Measurements from ENCODE around the gene CERCAM. TPM values are rescaled to one million over a fixed set of nuclear protein-coding genes. Genes with fewer than 3 reads are reported as not detected.
"Not testable (repeated sequence)": the region's sequence is repeated elsewhere in the genome, so short reads cannot be mapped to it uniquely, and the experiment has no call there.

The CERCAM gene
- total RNA-seq, 1 experiment from 2014 or later, result 24.7 TPM

DNA sequence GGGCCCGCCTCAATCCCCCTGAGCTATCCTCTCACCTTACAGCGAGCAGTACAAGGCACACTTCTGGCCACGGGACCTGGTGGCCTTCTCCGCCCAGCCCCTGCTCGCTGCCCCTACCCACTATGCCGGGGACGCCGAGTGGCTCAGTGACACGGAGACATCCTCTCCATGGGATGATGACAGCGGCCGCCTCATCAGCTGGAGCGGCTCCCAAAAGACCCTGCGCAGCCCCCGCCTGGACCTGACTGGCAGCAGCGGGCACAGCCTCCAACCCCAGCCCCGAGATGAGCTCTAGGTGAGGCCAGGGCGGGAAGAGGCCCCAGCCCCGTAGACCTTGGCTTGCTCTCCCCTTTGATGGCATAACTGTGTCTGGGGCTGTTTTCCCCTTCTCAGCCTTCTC lies 15.0 kb downstream of the CERCAM start:
- Histone ChIP-seq H3K27me3 (replicated peaks) (no peaks in the 10 kb centered on the region), H3K9me3 (replicated peaks) (no peaks in the 10 kb centered on the region), H3K4me3 (no peak overlapping the region), H3K4me1 (replicated peaks) (0 out of 2 replicates have a peak, but pooled peaks cover 3% of the 10 kb centered on the region), H3K36me3 (no peaks in the 10 kb centered on the region), H3K27ac (no peak overlapping the region)
- no peak for DNase-seq (ENCODE audit: low read depth in 1 of 2, low spot score in 2 of 2)

DNA sequence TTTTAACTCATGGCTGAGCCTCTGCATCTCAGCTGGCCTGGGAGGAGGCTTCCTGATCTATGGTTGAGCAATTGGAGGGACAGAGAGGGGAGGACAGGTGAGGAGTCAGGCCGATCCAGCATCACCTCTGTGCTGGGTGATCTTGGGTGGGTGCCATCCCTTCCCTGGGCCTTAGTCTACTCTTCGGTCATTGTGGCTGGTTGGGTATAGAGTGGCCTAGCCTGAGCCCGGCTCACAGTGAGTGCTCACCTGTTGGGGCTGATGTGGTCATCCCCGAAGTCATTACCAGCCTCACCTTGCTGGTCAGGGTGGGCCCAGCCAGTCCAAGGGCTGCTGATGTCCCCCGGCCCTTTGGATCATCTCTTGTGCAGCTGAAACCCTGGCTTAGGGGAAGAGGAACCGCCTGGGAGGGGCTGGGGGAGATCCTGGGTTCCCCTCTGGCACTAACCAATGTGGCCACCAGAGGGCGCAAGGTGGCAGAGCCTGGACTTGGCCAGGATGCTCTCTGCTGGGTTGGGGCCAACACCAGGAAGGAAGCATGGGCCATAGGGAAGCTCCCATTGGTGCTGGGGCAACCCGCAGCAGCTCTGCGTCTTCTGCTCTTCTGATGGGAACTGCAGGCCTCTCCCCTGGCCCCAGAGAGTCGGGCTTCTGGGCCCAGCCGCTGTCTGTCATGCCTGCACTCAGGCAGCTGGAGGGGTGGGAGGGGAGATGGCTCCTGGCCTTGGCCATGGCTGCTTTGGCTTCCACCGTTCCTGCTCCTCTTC lies 17.9 kb downstream of the CERCAM start:
- H3K36me3 ChIP-seq, result no peaks in the 10 kb centered on the region
- H3K9me3 ChIP-seq (replicated peaks), result no peaks in the 10 kb centered on the region
- no peak overlapping the region for H3K4me3 ChIP-seq
- H3K27ac ChIP-seq, result no peak overlapping the region
- peak; percentile 66 to 84 for DNase-seq (ENCODE audit: low read depth in 1 of 2, low spot score in 2 of 2)
- no peaks in the 10 kb centered on the region for H3K27me3 ChIP-seq (replicated peaks)
- H3K4me1 ChIP-seq (replicated peaks), result 0 out of 2 replicates have a peak, but pooled peaks cover 3% of the 10 kb centered on the region

DNA sequence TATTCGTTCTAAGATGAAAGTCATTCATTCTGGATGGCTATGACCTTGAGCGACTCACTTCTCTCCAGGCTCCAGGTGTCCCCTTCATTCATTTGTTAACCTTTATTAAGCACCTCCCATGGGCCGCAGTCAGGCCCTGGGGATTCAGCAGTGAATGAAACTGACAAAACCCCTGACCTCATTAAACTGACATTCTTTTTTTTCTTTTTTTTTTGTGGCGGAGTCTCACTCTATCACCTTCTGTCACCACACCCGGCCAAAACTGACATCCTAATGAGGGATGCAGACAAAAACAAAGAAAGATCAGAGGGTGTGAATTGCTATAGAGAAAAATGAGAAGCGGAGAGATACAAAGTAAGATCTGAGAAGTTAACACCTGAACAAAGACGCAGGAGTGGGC lies 18.6 kb downstream of the CERCAM start:
- no peaks in the 10 kb centered on the region for H3K36me3 ChIP-seq
- no peaks in the 10 kb centered on the region for H3K27me3 ChIP-seq (replicated peaks)
- H3K27ac ChIP-seq, result no peak overlapping the region
- H3K4me1 ChIP-seq (replicated peaks), result 0 out of 2 replicates have a peak, but pooled peaks cover 3% of the 10 kb centered on the region
- H3K9me3 ChIP-seq (replicated peaks), result no peaks in the 10 kb centered on the region
- DNase-seq (ENCODE audit: low read depth in 1 of 2, low spot score in 2 of 2), result no peak
- no peak overlapping the region for H3K4me3 ChIP-seq

DNA sequence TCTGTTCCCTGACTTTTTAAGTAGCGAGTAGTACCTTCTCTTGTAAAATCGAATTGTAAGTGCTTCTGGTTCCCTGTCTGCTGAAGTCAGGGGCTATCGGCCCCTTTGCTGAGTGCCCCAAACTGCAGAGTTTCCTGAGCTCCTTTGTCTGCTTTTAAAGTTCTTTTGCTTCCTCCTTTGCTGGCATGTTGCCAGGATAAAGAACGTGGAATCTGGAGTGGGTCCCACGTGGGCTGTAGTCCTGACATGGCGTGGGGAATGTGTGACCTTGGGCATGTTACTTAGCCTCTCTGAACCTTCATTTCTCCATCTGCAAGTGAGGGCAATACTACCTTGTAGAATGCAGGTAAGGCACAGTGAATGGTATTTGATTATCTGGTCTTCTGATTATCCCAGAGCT lies 21.5 kb downstream of the CERCAM start:
- Histone ChIP-seq H3K27ac (no peak overlapping the region), H3K27me3 (replicated peaks) (no peaks in the 10 kb centered on the region), H3K9me3 (replicated peaks) (no peaks in the 10 kb centered on the region), H3K4me3 (no peak overlapping the region), H3K4me1 (replicated peaks) (0 out of 2 replicates have a peak, but pooled peaks cover 3% of the 10 kb centered on the region), H3K36me3 (no peaks in the 10 kb centered on the region)
- DNase-seq (ENCODE audit: low read depth in 1 of 2, low spot score in 2 of 2), result no peak

DNA sequence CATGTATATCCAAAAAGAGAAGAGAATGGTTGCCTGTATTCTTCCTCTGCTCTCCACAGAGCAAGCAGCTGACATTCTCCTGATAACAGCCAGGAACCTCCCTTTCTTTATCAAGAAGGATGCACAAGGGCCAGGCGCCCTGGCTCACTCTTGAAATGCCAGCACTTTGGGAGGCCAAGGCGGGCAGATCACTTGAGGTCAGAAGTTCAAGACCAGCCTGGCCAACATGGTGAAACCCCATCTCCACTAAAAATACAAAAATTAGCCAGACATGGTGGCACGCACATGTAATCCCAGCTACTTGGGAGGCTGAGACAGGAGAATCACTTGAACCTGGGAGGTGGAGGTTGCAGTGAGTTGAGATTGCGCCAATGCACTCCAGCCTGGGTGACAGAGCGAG lies 25.8 kb downstream of the CERCAM start:
- H3K27ac ChIP-seq; H3K9me3 ChIP-seq (replicated peaks); H3K27me3 ChIP-seq (replicated peaks); H3K4me3 ChIP-seq; H3K36me3 ChIP-seq; H3K4me1 ChIP-seq (replicated peaks); DNase-seq (ENCODE audit: low read depth in 1 of 2, low spot score in 2 of 2): not testable (repeated sequence)

DNA sequence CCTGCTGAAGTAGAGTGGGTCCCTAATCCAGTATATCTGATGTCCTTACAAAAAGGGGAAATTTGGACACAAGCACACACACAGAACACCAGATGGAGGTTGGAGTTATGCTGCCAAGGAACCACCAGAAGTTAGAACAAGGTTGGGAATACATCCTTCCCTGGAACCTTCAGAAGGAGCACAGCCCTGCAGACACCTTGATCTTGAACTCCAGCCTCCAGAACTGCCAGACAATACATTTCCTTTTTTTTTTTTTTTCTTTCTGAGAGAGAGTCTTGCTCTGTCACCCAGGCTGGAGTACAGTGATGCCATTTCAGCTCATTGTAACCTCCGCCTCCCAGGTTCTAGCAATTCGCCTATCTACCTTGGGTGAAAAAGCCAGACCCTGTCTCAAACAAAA lies 28.1 kb downstream of the CERCAM start:
- no peak overlapping the region for H3K27ac ChIP-seq
- no peaks in the 10 kb centered on the region; the same call in 1 of the 2 replicates for H3K9me3 ChIP-seq (replicated peaks)
- DNase-seq (ENCODE audit: low read depth in 1 of 2, low spot score in 2 of 2), result no peak
- no peak overlapping the region for H3K4me3 ChIP-seq
- H3K27me3 ChIP-seq (replicated peaks), result no peaks in the 10 kb centered on the region
- no peaks in the 10 kb centered on the region for H3K4me1 ChIP-seq (replicated peaks)
- H3K36me3 ChIP-seq, result no peaks in the 10 kb centered on the region

DNA sequence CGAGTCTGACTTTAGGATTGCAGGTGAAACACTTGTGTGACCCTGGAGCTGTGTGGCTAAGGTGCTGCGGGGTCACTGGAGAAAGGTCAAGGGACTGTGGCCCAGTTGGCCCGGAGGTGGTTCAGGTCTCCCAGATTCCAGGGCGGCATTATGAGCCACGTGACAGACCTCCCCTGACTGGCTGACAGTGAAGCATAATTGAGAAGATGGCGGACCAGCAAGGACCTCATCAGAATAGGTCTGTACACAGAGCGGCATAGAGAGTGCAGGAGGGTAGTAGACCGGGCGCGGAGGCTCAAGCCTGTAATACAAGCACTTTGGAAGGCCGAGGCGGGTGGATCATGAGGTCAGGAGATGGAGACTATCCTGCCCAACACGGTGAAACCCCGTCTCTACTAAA lies 34.3 kb downstream of the CERCAM start:
- H3K4me1 ChIP-seq (replicated peaks), result peaks cover 10% of the 10 kb centered on the region
- no peaks in the 10 kb centered on the region for H3K9me3 ChIP-seq (replicated peaks)
- no peak overlapping the region for H3K27ac ChIP-seq
- H3K27me3 ChIP-seq (replicated peaks), result no peaks in the 10 kb centered on the region
- no peak for DNase-seq (ENCODE audit: low read depth in 1 of 2, low spot score in 2 of 2)
- peaks cover 26% of the 10 kb centered on the region for H3K36me3 ChIP-seq
- no peak overlapping the region for H3K4me3 ChIP-seq

DNA sequence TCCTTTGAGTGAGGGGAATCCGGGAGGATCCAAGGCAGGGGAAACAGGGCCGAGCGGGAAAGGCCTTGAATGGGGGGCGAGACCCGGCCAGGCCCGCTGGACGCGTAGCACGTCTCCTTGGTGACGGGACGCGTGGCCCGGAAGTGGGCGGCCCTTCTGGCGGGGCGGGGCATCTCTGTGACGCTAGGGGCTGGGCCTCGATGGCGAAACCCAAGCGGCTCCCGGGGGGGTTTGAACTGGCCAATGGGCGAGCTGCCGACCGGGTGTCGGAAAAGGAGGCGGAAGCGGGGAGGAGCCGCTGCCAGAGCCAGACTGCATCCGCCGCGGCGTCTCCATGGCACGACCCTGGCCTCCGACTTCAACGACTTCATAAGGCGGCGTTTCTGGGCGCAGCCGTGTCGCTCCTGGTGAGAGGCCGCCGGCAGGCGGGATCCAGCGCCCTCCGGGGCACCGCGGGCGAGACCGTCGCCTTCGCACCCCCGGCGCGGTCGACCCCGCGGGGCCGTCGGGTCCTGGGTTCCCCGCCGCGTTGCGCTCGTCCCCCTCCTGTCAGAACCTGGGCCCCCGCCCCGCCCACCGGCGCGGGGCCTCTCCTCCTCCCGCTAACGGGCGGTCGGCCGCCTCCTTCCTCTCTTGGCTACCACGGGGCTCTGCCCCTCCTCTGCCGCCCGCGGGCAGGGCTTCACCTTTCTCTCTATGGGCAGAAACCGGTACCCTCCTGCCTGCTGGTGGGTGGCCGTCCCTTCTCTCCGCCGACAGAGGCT lies 35.4 kb downstream of the CERCAM start, which contains the start of gene ODF2:
Gene ODF2, plus strand, starts transcription at position 158 of the 764 bp plus-strand sequence. Its CDS starts 86 bp downstream, at position 244.
- Histone ChIP-seq H3K9me3 (replicated peaks) (no peaks in the 10 kb centered on the region), H3K4me3 (peak within 1 kb of the TSS; percentile 78), H3K36me3 (peaks cover 37% of the 10 kb centered on the region), H3K27ac (peak within 1 kb of the TSS; percentile 65), H3K4me1 (replicated peaks) (peaks cover 10% of the 10 kb centered on the region), H3K27me3 (replicated peaks) (no peaks in the 10 kb centered on the region)
- DNase-seq (ENCODE audit: low read depth in 1 of 2, low spot score in 2 of 2), result peak; percentile 94 to 98

DNA sequence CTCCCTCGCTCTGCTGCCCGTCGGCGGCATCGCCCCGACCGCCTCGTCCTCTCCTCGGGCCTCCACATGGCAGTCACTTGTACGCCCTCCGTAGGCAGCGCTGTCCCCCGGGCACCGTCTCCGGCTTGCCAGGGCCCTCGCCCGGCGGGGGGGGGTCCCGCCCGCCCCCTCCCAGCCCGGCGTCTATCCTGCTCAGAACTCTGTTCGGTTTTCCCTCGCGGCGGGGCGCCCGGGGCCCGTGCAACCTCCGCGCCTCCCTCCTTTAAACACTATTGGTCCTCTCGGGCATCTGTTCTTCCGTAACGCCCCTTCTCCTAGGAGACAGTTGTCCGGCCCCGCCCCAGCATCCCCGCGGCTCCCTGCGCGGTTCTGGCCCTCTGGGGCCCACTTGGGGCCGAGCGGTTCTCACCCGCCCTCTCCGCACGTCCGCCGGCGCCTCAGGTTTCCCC lies 36.0 kb downstream of the CERCAM start:
- peak; percentile 73 to 79 for DNase-seq (ENCODE audit: low read depth in 1 of 2, low spot score in 2 of 2)
- Histone ChIP-seq H3K4me3 (peak overlapping the region; percentile 78), H3K9me3 (replicated peaks) (no peaks in the 10 kb centered on the region), H3K36me3 (peaks cover 43% of the 10 kb centered on the region), H3K4me1 (replicated peaks) (peaks cover 10% of the 10 kb centered on the region), H3K27me3 (replicated peaks) (no peaks in the 10 kb centered on the region), H3K27ac (peak overlapping the region; percentile 65)

DNA sequence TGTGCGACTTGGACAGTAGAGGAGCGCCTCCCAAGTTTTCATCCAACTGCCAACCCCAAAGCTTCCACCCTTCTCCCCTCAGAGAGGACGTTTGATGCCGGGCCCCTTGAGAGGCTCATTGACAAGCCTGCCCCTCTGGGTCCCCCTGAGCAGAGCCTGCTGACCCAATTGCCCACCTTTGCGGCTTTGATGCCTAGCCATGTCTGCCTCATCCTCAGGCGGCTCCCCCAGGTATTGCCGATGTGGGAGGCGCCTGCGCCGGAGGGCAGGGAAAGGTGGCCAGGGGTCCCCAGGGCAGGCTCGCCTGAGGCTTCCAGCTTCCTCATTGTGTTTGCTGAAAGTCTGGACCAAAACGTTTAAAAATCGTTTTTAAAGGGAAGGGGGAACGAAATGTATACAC lies 36.5 kb downstream of the CERCAM start:
- Histone ChIP-seq H3K36me3 (peaks cover 48% of the 10 kb centered on the region), H3K9me3 (replicated peaks) (no peaks in the 10 kb centered on the region), H3K27ac (peak overlapping the region; percentile 65; the same call in 1 of the 2 replicates), H3K4me3 (peak overlapping the region; percentile 78), H3K27me3 (replicated peaks) (no peaks in the 10 kb centered on the region), H3K4me1 (replicated peaks) (peaks cover 10% of the 10 kb centered on the region)
- DNase-seq (ENCODE audit: low read depth in 1 of 2, low spot score in 2 of 2), result no peak

DNA sequence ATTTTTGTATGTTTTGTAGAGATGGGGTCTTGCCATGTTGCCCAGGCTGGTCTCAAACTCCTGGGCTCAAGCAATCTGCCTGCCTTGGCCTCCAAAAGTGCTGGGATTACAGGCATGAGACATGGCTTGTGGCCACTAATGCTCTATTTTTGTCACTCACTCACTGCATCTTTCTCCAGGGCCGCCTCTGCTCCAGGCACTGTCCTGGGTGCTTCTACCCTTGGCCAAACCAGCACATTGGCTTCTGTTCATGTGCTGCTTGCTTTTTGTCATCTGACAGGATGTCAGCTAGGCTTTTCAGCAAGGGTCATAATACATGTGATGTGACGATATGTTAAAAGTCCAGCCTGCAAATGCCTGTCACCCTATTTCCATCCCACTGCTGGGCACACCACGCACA lies 38.4 kb downstream of the CERCAM start:
- Histone ChIP-seq H3K27me3 (replicated peaks) (no peaks in the 10 kb centered on the region), H3K4me1 (replicated peaks) (peaks cover 10% of the 10 kb centered on the region), H3K36me3 (peaks cover 64% of the 10 kb centered on the region), H3K4me3 (no peak overlapping the region), H3K27ac (no peak overlapping the region), H3K9me3 (replicated peaks) (no peaks in the 10 kb centered on the region)
- DNase-seq (ENCODE audit: low read depth in 1 of 2, low spot score in 2 of 2), result no peak

DNA sequence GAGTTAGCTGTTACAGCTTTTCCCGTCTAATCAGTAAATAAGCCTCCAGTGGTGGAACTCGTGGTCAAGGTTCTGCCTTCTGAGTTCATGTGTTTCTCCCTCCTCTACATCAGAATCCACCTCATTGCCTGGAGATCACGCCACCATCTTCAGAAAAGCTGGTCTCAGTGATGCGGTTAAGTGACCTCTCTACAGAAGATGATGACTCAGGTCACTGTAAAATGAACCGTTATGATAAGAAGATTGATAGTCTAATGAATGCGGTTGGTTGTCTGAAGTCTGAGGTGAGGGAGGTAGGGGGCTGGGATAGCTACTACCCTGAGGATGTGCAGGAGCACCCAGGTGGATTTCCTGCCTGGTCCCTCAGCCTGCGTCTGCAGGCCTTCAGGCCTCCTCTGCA lies 48.4 kb downstream of the CERCAM start:
- no peaks in the 10 kb centered on the region for H3K9me3 ChIP-seq (replicated peaks)
- peaks cover 43% of the 10 kb centered on the region for H3K36me3 ChIP-seq
- no peak for DNase-seq (ENCODE audit: low read depth in 1 of 2, low spot score in 2 of 2)
- no peaks in the 10 kb centered on the region for H3K27me3 ChIP-seq (replicated peaks)
- H3K27ac ChIP-seq, result no peak overlapping the region
- H3K4me1 ChIP-seq (replicated peaks), result no peaks in the 10 kb centered on the region
- H3K4me3 ChIP-seq, result no peak overlapping the region

DNA sequence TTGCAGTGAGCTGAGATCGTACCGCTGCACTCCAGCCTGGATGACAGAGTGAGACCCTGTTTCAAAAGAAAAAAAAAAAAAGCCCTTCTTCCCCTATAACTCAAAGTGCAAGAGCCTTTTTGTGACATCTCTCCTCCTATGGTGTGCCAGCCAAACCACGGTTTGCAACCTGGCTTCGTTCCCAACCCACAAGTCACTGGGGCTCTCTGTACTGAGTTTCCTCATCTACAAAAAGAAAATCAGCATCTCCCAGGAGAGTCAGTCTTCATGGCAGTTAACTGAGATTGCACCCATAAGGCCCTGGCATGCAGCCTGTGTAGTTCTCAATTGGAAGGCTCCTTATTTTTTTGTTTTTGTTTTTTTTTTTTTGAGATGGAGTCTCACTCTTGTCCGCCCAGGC lies 49.9 kb downstream of the CERCAM start:
- Histone ChIP-seq H3K9me3 (replicated peaks) (no peaks in the 10 kb centered on the region), H3K4me1 (replicated peaks) (no peaks in the 10 kb centered on the region), H3K4me3 (no peak overlapping the region), H3K27me3 (replicated peaks) (no peaks in the 10 kb centered on the region), H3K36me3 (peaks cover 44% of the 10 kb centered on the region), H3K27ac (no peak overlapping the region)
- DNase-seq (ENCODE audit: low read depth in 1 of 2, low spot score in 2 of 2), result no peak

DNA sequence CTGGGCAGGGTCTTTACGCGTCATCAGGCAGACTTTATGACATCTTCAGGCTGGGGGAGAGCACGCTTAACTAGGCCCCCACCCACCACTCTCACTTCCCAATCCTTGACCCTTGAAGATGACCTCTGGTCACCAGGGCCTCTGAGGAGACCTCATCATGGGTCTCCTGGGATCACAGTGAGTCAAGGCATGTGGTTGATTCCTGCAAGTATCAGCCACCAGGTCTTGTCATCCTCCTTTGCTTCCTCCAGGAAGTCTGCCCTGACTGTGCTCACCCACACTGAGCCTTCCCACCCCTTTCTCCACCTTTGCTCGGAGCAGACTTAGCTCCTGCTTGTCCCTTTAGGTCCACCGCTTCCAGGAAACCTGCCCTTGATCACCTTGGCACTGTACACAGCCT lies 52.4 kb downstream of the CERCAM start:
- no peak for DNase-seq (ENCODE audit: low read depth in 1 of 2, low spot score in 2 of 2)
- Histone ChIP-seq H3K27ac (no peak overlapping the region), H3K36me3 (peaks cover 45% of the 10 kb centered on the region), H3K4me1 (replicated peaks) (no peaks in the 10 kb centered on the region), H3K27me3 (replicated peaks) (no peaks in the 10 kb centered on the region), H3K9me3 (replicated peaks) (no peaks in the 10 kb centered on the region), H3K4me3 (no peak overlapping the region)
